GM19452 (cell line): ENCODE results near the gene COL23A1.

Experiments used
- ATAC-seq: cut with Tn5 transposase; IDR thresholded peaks from one replicate; pipeline ENCODE4 v1.9.1; 2021; ENCODE audit not compliant: unreplicated experiment

COL23A1 gene

DNA sequence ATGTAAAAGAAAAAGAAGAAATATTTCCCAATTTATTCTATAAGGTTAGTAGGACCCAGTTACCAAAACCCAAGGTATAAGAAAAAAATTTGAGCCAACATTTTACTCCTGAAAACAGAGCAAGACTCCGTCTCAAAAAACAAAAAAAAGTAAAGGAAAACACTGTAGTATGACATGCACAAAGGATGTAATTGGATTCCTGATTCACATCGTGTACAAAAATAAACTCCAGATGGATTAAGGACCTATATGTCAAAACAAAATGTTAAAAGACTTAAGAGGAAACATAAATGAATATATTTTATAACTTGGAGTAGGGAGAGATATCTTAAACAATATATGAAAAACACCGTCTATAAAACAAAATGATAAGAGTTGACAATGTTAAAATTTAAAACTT is 371.4 kb downstream of the COL23A1 start:
- no peak for ATAC-seq

DNA sequence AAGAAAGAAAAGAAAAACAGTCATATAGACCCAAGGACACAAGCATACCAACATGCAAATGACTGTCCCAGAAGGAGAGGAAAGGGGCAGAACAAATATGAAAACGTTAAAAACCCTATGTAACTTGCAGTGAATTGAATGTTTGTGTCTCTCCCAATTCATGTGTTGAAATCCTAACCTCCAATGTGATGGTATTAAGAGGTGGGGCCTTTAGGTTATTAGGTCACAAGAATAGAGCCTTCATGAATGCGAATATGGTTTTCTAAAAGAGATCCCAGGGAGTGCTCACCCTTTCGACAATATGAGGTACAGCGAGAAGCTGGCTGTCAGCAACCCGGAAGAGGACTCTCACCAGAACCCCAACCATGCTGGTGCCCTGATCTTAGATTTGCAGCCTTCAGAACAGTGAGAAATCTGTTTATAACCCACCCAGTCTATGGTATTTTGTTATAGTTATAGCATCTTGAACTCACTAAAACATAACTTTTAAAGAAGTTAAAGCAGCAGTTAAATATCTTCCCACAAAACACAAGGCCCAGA is 371.9 kb downstream of the COL23A1 start:
- ATAC-seq = no peak

DNA sequence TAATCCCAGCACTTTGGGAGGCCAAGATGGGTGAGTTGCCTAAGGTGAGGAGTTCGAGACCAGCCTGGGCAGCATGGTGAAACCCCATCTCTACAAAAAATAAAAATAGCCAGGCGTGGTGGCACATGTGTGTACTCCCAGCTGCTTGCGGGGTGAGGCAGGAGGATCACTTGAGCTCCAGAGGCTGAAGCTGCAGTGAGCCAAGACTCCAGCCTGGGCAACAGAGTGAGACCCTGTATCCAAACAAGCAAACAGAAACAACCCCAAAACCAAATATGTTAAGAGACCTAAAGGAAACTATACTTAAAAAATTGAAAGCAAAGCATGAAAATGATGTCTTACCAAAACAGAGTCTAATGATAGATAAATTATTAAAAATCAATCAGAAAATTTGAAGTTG is 373.4 kb downstream of the COL23A1 start:
- no peak for ATAC-seq

DNA sequence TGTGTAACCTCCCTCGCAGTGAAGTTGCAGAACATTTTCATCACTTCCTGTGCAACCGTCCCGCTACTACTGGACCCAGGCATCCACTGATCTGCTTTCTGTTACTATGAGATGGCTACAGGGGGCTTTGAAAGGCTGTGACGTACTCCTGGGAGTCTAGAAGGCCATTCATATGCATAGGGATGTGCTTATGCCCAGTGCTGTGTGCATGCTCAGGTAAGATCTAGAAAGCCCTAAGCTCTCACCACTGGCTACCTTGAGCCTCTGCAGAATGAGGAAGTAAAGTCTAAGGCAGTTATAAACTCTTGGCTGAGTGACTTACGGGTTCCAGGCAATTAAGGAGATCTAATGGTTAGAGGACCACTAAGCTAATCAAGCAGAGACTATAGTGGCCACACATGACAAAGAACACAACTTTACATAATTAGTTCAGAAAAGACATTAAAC is 374.1 kb downstream of the COL23A1 start:
- ATAC-seq = no peak

DNA sequence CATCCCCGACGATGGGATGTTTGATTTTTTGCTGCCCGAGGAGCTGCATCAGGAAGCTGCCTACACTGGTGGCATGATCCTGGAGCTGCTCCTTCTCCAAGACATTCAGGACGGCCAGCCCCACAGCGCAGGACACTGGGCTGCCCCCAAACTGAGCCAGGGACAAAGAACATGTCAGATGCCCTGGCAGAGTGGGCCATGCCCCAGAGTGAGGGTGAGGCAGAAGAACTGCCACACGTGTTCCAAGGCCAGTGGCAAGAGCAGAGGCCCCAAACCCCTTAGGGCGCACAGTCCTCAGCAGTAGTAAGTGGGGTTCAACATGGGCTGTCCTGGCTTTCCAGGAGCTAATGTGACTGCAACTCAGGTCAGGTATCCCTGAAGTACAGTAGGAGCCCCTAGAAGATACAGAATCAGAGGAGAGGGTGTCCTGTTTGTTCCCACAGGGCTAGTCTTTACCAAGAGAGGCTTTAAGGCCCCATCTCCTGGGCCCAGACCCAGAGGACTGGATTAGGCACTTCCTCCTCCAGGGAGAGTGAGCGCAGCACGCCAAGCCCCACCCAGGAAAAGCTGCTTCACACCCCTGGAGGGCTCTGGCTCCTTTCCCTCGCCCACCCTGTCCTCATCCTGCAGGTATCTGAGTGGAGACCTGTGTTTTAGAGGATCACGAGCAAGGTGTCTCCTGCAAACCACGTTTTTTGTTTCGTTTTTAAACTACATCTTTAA is 374.8 kb downstream of the COL23A1 start:
- ATAC-seq = no peak

DNA sequence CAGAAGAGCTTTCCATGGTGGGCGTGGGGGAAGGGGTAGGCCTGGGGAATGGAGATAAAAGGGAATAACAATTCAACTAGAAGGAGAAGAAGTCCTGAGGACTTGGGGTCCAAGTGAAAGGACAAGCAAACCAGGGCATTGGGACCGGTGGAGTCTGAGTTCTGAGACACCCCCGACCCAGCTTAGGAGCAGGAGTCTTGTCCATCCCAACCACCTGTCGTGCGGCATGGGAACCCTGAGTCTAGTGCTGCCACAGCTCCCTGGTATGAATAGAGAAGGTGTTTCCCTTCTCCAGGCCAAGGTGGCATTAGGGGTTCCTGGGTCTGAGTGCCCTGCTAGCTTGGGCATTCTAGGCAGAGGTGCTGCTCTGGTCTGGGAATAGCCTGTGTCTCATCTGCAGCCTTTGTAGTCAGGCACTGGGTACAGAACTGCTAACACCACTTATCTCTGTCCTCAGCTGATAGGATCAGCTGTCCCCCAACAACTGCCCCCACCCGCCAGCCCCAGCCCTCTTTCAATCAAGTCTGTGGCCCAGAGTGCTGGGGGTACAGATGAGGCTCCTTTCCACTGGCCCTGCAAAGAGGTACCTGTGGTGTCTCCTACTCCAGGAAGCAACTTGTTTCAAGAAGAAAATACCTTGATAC is 375.9 kb downstream of the COL23A1 start:
- ATAC-seq = no peak

DNA sequence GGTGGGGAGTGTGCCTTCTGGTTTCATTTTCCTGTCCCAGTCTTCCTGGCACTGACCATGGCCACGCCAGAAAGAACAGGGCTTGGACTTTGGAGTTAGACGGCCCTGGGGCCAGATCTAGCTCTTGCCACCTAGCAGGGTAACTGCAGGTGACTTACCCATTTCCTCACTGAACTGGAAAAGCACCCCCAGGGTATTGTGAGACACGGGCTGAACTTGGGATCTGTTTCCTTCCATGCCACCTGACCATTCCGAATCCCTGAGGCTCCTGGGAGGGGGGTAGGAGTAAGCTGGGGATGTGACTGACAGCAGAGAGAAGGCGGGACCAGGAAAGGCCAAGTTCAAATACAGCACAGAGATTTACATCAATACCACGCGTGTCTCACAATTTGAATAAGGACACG is 376.4 kb downstream of the COL23A1 start:
- ATAC-seq = no peak

DNA sequence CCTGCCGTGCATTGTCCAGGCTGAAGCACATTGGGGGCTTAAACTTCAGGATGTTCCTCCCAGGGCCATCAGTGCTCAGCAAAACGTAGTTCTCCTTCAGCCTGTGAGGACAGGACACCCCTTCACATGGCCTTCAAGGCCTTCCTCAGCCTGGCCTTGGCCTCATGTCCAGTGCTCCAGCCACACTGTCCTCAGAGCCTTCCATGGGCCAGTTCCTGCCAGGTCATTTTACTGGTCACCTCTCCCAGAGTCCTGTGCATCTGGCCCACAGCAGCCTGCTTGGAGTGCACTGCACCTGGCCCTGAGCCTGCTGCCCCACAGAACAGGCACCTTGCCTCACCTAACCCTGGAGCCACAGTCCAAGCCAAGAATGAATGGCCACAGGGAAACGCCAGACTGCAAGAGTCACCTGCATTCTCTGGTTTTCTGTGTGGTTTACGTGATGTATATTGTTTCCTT is 377.2 kb downstream of the COL23A1 start:
- ATAC-seq = no peak

DNA sequence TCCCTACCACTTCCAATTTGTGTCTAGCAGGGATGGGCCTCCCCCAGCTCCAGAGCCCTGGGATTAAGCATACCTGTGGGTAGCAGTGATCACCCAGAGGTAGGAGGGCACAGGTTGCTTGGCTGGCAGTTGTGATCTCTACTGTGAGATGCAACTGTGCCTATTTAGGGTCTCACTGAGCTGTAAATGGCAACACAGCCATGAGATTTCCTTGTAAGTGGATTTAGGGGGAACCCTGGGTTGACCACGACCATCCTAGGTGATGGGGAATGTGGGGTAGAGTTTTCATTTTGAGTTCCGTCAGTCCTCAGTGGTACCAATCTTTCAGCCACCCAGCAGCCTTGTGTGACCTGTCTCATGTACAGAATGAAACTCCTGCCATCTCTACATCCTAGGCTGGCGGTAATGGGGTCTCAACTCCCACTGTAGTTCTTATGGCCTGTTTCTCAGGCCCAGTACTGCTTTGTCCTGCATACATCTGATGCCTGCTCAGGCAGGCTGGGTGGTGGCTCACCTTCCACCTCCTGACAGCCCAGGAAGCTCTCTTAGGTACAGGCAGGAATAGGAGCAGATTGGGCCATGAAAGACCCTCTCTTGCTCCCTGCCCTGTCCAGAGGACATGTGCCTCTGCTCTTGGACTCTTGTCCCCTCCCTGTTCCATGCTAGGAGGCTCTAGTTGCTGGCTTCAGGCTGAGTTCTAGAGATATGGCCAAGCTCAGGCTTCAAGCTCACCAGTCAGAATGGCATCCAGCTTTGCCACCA is 377.8 kb downstream of the COL23A1 start:
- ATAC-seq = no peak

DNA sequence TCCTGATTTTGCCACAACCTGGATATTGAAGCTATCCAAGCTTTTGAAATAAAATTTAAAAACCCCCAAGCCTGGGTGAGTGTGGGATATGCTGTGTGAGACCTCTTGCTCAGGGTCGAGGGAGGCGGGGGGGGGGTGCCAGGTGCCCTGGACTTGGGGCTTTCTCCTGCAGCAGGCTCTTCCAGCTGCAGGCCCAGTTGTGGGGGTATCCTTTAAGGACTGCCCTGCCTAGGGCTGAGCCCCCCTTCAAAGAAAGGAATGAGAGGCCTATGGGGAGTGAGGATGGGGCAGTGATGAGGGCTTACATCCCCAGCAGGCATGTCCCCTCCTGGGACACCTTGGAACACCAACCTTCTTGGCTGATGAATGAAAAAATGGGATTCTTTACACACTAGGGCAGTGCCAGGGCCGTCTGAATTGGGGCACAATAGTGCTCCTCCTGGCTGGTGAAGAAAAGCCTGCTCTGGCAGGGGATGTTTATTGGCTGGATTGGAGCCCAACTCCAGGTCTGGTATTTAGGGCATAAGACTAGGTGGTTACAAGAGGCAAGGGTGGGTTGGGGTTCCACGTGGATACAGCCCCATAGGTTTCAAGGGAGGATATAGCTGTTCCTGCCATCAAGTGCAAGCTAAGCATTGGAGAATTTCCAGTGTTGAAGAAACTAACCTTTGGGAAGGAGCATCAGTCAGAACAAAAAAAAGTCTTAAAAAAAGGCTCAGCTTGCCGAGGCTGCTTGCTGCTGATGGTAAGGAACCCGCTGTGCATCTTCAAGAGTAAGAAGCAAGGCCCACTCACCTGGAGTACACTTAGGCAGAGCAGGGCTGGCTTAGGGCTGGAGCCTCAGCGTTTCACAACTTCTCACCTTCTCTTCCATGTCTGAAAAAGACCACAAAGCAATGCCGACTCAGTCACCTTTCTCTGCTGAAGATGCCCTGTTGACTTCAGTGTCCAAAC is 378.8 kb downstream of the COL23A1 start:
- no peak for ATAC-seq

DNA sequence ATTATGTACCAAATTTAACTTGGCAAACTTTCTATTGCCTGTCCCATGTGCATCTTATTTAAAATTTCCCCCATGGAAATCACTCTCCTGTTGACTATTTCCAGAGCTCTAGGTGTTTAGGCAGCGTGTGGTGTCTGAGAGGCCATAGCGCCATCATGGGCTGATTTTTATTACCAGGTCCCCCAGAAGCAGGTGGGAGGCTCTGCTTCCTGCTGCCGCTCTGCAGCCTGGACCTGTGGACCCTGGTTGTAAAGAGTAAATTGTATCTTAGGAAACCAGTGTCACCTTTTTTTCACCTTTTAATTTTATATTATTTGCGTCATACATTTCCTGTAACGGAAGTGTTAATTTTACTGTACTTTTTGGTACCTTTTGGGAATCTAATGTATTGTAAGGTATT is 379.5 kb downstream of the COL23A1 start:
- no peak for ATAC-seq

DNA sequence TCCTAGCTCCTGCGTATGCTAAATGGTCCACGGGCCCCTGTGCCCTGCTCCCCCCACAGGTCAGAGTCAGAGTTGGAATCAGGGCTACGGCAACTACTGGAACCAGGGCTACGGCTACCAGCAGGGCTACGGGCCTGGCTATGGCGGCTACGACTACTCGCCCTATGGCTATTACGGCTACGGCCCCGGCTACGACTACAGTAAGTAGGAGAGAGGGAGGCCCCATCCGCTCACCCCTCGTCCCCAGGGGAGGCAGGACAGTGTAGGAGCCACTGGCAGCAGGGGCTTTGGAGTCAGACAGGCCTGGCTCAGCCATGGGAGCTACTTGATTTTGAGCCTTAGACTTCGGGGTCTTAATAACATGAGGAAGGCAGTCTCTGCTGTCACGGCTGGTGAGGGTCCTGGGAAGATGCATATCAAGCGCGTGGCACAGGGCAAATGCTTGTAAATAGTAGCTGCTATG is 380.1 kb downstream of the COL23A1 start:
- no peak for ATAC-seq

DNA sequence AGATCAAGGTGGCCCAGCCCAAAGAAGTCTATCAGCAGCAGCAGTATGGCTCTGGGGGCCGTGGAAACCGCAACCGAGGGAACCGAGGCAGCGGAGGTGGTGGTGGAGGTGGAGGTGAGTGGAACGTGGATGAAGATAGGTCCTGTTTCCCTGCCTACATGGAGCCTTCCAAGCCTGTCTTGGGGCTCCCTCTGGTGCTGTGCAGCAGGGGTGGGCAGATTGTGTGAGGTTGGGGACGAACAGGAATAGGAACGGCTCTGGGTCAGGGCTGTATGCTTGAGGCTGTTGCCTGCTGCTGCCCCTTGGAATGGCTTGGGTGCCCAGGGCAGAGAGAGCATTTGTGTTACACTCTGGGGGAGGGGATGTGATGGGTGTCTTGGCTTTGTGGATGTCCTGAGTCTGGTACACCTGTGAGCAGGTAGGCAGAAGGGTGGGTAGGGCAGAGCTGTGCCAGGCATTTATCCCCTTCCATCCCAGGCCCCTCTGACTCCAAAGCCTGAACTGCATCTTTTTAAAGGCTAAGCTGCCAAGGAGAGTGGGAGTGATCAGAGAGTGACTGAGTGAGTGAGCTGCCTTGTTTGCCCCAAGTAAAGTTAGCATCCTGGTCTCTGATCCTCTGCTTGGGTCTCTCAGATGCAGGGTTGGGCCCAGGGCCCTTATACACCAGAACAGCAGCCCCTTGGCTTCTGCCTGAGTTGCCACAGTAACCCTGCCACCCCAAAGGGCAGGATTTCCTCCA is 380.7 kb downstream of the COL23A1 start:
- ATAC-seq = no peak

DNA sequence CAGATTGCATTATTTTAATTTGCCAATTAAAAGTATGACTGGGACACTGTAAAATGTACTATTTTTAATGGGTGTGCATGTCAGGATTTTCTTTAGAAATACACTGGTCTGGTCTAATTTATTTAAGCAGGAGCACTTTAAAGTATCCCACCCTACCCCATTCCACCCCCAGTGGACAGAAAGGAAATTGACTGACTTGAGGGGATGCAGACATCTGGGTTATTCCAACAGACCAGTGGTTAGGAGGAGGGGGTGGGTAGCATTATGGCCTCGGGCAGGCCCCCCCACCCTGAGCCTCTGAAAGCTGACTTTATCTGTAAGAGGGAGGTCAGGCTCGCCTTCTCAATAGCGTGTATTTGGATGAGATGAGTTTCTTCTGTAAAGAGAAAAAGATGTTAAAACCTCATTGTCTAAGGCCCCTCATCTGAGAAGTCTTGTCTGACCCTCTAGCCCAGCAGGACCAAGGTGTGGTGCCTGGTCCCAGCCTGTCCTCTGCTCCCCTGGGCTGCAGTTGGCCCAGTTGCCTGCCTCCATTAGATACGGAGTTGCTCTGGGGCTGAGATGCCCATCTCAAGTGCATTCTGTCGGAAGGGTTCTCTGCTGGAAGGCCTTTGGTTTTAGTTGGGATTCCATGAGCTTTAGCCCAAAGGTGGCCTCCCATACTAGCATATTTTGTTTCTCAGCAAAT is 381.5 kb downstream of the COL23A1 start:
- ATAC-seq = no peak

DNA sequence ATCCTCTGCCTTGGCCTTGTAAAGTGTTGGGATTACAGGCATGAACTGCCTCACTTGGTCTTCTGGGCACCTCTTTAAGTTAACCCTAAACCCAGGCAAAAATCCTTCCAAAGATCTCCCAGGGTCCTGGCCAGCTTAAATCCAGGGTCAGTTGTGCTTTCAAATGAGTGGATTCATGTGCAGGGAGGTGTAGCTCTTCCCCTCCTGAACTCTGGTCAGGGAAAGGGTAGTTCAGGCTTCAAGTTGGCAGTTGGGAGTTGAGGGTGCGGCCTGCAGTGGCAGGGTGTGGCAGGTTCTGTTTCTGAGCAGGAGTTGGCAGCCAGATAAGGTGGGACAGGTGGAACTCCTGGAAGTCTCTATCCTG is 382.3 kb downstream of the COL23A1 start:
- no peak for ATAC-seq

DNA sequence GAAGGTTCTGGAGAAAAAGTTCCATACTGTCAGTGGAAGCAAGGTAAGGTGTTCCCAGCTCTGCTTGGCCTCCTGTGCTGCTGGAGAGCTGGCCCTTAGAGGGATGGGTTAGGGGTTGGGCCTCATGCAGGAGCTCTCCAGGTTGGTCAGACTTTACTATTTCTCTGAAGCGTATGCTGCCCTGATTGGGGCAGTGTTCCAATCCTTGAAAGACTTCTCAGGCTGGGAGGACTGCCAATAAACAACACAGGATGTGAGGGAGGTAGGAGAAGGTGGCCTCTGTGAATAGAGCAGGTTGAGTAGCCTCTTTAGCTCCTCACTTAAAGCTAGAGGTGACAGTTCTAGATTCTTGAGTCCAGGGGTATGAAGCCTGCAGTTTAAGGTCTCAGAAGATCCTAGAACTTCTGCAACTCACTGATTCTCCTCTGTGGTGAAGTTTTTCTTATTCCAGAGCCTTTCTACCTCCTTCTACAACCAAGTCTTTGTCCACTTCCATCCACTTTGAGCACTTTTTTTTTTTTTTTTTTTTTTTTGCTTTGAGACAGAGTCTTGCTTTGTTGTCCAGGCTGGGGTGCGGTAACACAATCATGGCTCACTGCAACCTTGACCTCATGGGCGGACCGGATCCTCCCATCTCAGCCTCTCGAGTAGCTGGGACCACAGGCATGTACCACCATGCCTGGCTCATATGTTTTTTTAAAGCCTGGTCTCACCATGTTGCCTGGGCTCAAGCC is 382.8 kb downstream of the COL23A1 start:
- no peak for ATAC-seq

DNA sequence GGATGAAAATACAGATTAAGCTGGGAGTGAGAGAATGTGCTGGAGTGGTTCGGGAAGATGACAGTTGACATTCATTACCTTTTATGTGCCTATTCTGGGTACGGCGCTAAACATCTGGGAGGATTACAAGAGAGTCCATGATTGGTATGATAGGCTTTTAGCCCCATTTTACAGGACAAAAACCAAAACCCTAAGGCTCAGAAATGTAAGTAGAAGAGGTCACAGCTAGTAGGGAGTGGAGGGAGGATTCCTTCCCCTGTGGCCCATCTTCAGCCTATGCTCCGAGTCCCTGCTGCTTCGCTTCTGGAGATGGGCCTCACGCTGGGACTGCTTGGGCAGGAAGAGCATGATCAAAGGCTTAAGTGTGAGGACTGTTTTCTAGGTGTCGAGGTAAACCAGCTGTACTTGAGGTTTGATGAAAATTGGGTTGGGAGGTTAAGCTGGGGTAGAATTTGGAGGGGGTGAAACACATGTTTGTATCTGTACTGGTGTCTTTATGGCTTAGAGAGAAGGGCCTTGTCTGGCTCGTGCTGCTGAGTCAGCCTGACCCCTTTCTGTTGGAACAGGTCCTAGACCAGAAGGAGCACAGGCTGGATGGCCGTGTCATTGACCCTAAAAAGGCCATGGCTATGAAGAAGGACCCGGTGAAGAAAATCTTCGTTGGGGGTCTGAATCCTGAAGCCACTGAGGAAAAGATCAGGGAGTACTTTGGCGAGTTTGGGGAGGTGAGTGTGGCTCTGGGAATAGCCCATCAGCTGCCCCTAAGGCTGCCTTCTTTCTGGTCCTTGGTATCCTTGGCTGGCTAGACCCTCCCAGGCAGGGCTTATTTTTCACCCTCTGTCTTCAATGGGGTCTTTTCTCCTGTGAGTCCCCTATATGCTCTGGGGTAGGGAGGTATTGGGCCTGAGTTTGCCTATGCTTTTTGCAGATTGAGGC is 383.8 kb downstream of the COL23A1 start:
- no peak for ATAC-seq

DNA sequence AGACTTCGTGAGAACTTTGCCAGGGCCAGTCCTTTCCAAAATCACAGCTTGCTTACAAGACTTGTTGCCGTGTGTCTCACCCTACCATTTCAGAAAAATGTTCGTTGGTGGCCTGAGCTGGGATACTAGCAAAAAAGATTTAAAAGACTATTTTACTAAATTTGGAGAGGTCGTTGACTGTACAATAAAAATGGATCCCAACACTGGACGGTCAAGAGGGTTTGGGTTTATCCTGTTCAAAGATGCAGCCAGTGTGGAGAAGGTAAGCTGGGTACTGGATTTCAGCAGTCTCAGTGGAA is 384.5 kb downstream of the COL23A1 start:
- ATAC-seq = no peak
